Midbrain (tissue), 1 donor: Measurements from ENCODE around the gene MINDY4B.
"Not testable (repeated sequence)": the region's sequence is repeated elsewhere in the genome, so short reads cannot be mapped to it uniquely, and the experiment has no call there.

ENCODE experiments used
- DNase-seq: peaks from one replicate; lab custom pipeline; 2025; lab: John Stamatoyannopoulos, UW

MINDY4B gene

DNA sequence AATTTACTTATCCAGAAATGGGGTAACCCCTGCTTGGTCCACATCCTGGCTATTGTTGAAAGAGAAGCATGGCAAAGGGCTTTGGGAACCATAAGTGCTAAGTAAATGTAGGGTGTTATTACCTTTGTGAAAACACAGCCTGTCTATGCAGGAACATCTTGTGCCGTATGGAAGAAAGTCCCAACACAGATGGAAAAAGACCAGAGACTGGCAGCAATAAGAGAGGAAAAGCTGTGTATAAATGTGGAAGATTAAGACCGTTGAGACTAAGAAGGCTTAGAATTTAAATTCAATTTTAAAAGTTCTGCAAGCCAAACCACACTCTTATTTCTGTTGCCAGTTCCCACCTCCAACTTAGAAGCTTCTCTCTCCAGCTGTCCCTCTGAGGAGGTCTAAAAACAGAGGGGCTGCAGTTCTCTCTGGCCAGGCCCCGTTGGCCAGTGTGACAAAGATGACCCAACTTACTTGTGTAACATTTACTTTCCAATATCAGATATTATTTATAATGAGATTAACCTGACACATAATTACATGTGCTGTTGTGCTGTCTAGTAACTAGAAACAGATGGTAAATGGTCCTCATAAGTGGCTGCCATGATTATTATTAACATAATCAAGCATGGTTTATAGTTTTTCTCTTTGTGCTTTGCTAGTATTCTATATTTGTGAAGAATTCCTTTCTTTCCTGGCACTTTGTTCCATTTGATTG lies 7.0 kb downstream of the MINDY4B start:
- DNase-seq: no peak

GRCh38 chr3:150897592-150897991 lies 7.6 kb downstream of the MINDY4B start:
- no peak for DNase-seq

GRCh38 chr3:150890831-150891230 lies 14.4 kb downstream of the MINDY4B start:
- DNase-seq: no peak

DNA sequence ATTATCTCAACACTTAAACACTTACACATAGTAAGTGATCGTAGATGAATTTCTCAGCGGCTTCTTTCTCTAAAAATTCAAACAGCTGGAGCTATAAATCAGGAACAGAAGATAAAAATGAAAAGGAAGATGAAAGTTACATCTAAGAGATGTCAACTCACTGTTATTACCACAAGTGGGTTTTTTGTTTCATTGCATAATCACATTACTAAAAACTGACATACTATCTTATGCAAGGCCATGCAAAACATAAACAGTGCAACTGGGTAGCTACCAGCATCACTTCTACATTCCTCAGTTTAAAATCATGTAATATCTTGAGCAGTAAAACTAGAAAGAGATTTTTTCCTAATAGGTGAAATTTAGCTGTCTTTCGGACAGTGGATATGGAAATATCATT lies 14.9 kb downstream of the MINDY4B start:
- no peak for DNase-seq

DNA sequence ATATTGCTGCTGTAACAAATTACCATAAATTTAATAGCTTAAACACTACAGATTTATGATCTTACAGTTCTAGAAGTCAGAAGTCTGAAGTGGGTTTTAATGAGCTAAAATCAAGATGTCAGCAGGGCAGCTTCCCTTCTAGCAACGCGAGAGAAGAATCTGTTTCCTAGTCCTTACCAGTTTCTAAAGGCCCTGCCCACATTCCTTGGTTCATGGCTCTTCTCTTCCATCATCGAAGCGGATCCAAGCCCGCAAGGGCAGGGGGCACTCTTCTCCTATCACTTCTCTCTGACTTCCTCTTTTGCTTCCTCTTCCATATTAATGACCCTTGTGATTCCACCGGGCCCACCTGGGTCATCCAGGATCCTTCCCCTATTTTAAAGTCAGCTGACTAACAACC lies 16.1 kb downstream of the MINDY4B start:
- DNase-seq: no peak

- DNase-seq: no peak
Observed at GRCh38 chr3:150887031-150887430, 18.2 kb downstream of the MINDY4B start.

- no peak for DNase-seq
Observed at GRCh38 chr3:150885535-150885934, 19.7 kb downstream of the MINDY4B start.

- no peak for DNase-seq
Observed at GRCh38 chr3:150878996-150879575, 26.2 kb downstream of the MINDY4B start.

- DNase-seq: no peak
Observed at GRCh38 chr3:150878290-150878689, 26.9 kb downstream of the MINDY4B start.

DNA sequence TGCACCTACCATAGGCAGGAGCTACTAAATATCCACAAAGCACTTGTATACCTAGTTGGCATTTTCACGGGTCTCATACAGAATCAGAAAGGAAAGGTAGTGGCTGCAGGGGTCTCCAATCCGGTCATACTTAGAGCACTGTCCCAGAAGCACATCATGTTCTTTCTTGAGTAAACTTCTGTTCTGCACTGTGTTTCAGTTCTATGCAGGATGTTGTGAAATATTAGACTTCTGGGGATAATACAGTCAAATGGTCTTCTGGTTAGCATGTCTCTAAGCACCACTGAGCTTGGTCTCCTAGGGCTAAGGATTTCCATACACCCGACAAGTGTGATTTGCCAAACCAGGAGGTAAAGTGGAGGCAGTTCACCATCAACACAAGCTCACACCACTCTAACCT lies 27.9 kb downstream of the MINDY4B start:
- no peak for DNase-seq

DNA sequence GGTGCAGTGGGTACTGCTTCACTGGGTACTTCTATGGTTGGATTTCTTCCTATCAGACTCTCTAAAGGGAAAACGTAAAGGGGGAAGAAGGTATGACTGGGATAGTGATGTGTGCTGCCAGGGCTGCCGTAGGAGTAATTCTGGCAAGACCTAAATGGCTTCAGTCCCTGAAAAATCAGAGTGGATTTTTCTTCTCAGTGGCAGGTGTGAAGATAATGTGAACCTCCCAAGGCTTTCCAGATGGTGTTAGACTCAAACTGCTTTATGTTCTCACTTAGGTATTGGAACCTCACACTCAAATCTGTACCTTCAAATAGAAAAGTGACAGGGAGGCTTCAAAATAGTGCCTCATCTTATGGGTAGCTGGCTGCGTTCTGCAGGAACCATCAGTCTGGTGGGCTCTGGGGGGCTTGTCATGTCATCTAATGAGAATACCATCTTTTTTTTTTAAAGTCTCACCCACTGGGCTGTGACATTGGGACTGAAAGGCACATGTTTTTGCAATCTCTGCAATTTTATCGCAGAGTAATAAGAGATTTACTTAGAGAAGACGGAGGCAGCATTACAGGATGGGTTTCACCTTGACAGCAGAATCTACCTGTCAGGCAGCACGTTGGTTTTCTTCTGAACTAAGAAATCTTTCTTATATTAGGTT lies 28.5 kb downstream of the MINDY4B start:
- DNase-seq: no peak

DNA sequence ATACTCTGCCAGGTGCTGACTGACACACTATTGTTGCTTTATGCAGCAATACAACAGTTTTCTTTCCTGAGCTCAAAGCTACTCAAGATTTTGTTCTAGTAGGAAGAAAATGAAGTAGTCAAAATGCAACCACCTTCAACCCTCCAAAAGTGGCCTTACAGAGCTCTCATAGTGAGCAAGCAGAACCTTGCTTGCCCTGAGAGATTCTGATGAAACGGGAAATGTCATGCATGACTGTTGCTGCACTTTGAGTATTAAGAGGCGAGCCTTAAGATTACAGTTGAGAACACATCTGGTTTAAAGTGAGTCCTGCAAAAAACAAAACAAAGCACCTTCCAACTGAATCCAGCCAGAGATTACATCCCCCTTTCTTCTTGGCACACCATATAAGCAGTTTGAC lies 29.7 kb downstream of the MINDY4B start:
- no peak for DNase-seq

DNA sequence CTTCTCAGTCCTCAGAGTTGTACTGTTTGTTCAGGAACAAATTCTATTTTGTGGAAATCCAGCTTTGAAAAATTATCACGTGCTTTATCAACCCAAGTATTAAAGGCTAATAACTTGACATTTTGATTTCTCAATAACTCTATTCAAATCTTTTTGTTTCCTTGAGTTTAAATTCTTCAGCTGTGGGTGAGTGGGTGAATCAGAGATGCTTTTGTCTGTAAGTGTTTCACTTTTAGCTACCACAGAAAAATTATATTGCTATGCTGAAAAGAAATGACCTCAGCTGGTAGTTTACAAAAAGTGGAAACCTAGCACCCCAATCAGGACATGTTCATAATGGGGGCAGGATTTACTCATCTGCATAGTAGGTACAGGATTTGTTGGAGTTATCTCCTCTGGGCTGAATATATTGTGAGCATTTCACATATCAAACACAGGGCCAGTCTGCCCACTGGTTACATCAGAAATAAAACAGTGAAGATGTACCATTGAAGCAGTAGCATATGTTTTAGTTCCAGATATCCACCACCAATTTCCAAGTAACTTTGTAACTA lies 30.5 kb downstream of the MINDY4B start:
- no peak for DNase-seq

DNA sequence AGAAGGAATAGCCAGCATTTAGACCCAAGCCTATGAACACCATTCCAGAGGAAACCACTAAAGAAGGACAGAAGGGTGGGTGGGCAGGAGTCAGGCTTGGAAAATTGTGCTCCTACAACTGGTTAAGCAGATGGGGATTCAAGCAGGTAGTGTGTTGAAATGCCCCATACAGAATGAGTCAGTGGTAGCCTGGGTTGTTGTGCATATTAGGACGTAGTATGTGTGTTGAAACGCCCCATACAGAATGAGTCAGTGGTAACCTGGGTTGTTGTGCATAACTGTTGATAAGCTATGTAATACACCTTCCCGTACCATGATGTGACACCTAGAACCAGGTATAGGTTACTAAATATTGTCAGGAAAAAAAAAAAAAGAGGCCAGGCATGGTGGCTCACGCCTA lies 34.0 kb downstream of the MINDY4B start:
- no peak for DNase-seq

- no peak for DNase-seq
Observed at GRCh38 chr3:150870406-150870805, 34.8 kb downstream of the MINDY4B start.

DNA sequence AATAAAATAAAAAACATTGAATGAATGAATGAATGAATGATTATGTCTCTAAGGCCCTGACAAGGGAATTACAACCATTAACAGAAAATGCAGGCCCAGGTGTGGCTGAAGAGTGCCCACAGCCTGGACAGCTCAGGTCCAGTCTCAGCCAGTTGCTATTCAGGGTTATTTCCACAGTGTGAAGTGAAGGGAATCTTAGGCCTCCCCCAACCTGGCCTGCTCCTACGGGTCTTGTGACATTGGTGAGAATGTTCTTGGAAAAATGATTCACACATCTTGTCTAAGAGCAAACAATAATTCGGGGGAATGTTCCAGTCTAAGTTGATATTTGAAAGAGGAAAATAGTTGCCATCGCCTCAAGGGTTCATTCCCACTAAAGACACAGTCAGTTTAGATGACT lies 37.0 kb downstream of the MINDY4B start:
- DNase-seq: no peak

GRCh38 chr3:150867434-150867833 lies 37.8 kb downstream of the MINDY4B start:
- DNase-seq: no peak

DNA sequence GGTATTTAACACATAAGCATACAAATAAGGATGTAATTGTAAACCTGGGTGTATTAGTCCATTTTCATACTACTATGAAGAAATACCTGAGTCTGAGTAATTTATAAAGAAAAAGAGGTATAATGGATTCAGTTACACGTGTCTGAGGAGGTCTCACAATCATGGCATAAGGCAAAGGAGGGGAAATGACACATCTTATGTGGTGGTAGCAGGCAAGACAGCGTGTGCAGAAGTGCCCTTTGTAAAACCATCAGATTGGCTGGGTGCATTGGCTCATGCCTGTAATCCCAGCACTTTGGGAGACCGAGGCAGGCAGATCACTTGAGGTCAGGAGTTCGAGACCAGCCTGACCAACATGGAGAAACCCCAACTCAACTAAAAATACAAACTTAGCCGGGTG lies 41.3 kb downstream of the MINDY4B start:
- not testable (repeated sequence) for DNase-seq

DNA sequence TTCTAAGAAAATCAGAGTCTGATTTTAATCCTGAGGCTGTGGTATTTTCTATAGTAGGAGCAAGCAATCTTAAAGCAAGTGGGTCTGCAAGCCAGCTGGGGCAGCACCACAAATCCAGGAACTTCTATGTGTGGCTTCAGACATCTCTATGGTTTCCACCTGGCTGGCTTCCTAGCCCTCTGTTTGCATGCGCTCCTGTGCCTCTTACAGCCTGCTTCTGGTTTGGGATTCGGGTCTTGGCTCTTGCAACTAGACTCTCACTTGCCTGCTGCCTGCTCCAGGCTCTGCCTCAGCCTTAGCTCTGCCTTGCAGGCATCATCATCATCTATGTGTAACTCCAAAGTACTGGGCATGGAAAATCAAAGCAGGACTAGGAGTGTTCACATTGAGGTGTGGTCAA lies 43.4 kb downstream of the MINDY4B start:
- DNase-seq: no peak

DNA sequence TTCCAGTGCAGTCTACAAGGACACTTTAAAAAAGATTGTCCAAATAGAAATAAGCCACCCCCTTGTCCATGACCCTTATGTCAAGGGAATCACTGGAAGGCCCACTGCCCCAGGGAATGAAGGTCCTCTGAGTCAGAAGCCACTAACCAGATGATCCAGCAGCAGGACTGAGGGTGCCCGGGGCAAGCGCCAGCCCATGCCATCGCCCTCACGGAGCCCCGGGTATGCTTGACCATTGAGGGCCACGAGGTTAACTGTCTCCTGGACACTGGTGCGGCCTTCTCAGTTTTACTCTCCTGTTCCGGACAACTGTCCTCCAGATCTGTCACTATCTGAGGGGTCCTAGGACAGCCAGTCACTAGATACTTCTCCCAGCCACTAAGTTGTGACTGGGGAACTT lies 47.3 kb downstream of the MINDY4B start:
- not testable (repeated sequence) for DNase-seq

GRCh38 chr3:150850191-150850590 lies 55.0 kb downstream of the MINDY4B start:
- no peak for DNase-seq

- no peak for DNase-seq
Observed at GRCh38 chr3:150848864-150849263, 56.4 kb downstream of the MINDY4B start.

DNA sequence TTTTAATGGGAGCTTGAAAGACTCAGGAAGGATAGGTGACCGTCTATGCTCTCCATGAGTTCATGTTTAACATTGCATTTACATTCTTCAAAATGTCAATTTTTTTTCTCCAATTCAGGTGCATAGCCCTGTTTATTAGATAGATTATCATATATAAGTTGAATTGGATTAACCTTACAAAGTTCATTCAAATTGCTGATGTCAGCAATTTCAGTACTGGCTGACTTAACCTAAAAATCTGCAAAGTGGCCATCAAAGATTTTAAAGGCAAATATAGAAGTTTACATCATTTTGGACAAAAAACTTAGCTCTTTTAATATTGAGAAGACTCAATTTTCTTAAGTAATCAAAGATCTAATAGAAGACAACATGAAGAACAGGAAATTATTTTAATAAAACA lies 57.8 kb downstream of the MINDY4B start:
- DNase-seq: no peak
